Activated gamma-delta T cell (primary cell): ENCODE measurements around the gene THOC5.
"Not testable (repeated sequence)": the region's sequence is repeated elsewhere in the genome, so short reads cannot be mapped to it uniquely, and the experiment has no call there.

ENCODE experiments used
- DNase-seq: peaks from one replicate; lab custom pipeline; 2025; lab: John Stamatoyannopoulos, UW

Gene THOC5

DNA sequence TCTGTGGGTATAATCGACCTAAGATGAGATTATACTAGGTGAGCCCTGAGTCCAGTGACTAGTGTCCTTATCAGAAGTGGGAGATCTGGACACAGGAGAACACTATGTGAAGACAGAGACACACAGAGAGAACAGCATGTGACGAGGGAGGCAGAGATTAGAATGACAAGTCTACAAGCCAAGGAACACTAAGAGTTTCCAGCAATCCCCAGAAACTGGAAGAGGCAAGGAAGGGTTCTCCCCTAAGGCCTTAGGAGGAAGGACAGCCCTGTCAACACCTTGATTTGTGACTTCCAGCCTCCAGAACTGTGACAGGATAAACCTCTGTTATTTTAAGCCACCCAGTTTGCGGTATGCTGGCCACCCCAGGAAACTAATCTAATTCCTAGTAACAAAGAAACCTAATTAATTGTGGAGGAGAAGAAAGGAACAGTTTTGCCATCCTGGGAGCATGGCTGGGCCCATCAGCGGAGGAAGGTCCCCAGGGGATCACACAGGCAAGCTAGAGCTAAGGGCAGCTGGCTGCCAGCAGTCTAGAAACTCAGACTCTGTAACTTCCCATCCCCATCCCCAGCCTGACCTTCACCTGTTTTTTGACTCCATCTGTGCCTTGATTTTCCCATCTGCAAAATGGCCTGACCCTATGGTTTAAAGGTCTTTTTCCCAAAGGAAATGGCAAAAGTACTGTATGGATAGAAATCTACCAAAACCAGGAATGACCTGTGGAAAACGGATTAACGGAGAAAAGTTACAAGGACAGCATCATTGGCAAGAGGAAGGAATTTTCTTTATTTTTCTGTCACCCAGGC, 10.3 kb upstream of the THOC5 start:
- no peak for DNase-seq

GRCh38 chr22:29559853-29560252, 6.3 kb upstream of the THOC5 start:
- no peak for DNase-seq

DNA sequence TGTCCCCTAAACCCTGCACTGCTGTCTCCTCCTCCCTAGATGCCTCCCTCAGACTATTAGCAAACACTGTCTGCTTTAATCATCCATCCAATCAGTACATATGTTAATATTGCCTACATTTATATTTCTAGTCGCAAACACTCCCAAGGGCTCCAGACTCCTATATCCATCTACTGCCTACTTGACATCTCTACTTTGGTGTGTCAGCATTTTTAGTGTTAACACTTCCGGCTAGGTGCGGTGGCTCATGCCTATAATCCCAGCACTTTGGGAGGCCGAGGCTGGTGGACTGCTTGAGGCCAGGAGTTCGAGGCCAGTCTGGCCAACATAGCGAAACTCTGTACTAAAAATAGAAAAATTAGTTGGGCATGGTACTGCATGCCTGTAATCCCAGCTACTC, 5.5 kb upstream of the THOC5 start:
- no peak for DNase-seq

DNA sequence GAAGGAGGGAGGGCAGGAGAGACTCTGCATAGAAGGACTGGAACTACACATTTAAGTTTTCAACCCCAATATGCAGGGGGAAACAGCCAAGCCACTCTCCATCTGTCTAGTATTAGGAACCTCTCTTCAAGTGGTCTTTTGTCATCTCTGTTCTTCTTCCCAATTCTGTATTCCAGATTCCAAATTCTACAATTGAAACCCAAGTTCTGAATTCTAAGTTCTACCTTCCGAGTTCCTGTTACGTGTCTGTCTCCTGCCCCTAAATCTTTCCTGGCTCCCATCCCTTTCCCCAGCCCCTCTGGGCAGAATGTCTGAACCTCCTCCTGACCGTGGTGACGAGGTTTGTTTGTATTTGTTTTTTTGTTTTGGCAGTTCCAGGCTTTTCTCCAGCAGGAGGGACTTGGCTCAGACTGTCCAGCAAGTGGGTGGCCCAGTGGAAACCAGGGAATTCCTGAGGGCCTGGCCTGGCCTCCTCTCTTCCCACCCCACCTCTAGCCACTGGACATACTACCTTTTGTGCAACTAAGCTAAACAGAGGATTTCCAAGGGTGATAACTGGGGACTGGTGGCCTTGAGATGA, 1.6 kb upstream of the THOC5 start:
- no peak for DNase-seq

- DNase-seq, result not testable (repeated sequence)
These were observed 1.2 kb downstream of the THOC5 start for GRCh38 chr22:29552357-29552756.

GRCh38 chr22:29550005-29550404, 3.6 kb downstream of the THOC5 start:
- DNase-seq, result no peak

GRCh38 chr22:29545045-29545444, 8.5 kb downstream of the THOC5 start:
- DNase-seq, result not testable (repeated sequence)

DNA sequence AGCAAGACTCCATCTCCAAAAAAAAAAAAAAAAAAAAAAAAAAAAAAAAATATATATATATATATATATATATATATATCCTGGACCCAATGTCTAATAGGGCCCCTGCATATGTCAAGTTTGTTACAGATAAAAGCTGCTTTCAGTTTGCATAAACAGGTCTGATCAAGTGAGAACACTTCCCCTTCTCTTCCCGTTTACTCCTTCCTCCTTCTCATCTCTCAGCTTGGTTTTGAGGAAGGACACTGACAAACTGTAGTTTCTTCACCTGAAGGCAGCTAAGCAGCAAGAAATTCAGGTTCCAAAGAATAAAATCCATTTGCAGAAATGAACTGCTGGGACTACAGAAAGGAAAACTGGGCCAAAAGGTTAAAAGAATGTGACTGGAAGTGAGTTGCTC, 11.7 kb downstream of the THOC5 start:
- DNase-seq, result no peak

DNA sequence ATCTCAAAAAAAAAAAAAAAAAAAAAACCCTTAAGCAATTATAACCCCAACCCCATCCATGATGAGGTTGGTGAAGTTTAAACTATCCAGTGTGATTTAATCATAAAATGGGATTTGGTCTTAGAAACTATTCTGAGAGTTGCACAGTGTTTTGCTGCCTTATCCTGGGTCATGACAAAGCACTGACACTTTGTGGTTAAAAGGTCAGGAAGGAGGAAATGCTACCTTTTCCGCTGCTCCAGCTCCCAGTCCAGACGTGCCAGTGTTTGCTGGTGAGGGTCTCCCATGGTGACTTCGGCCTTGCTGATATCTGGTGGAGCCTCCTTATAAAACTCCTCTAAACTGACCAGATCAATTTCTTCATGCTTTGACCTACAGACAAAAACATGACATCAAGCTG, 14.5 kb downstream of the THOC5 start:
- no peak for DNase-seq

GRCh38 chr22:29536411-29536810, 17.1 kb downstream of the THOC5 start:
- DNase-seq, result no peak

DNA sequence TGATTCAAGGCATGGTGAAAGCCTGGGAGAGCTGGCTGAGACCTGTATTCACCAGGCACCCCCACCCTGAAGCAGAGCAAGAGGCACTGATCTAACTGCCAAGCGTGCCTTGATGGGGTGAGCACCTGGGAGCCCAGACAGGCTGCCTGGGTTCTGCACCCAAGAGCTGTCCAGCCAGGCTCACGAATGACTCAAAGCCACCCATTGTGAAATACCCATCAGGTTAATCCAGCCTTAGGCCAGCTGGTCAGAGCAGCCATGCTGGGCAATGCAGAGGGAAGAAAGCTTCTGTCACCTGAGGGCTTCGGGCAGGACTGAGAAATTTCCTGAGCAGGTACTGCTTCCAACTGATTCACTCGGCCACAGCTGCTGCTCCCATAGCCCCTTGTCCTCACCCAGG, 22.1 kb downstream of the THOC5 start:
- DNase-seq, result no peak

- DNase-seq, result no peak
These were observed 22.8 kb downstream of the THOC5 start for GRCh38 chr22:29530716-29531115.

DNA sequence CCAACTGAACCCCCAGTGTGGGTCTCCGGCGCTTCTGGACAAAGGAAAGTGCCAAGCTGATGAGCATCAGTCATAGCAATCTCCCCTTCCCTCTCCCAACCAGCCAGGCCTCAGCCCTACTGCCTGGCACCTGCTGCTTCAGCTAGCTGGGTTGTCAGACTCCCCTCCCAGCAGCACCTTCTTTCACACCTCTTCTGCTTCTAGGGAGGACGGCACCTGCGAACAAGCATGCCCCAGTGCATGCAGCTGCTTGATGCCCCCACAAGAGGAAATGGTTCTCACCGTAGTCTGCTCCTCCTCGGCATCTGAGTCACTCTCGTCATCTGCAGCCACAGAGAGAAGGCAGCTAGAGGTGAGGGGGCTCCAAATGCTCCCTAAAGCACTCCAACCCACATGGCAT, 25.4 kb downstream of the THOC5 start:
- DNase-seq, result no peak

DNA sequence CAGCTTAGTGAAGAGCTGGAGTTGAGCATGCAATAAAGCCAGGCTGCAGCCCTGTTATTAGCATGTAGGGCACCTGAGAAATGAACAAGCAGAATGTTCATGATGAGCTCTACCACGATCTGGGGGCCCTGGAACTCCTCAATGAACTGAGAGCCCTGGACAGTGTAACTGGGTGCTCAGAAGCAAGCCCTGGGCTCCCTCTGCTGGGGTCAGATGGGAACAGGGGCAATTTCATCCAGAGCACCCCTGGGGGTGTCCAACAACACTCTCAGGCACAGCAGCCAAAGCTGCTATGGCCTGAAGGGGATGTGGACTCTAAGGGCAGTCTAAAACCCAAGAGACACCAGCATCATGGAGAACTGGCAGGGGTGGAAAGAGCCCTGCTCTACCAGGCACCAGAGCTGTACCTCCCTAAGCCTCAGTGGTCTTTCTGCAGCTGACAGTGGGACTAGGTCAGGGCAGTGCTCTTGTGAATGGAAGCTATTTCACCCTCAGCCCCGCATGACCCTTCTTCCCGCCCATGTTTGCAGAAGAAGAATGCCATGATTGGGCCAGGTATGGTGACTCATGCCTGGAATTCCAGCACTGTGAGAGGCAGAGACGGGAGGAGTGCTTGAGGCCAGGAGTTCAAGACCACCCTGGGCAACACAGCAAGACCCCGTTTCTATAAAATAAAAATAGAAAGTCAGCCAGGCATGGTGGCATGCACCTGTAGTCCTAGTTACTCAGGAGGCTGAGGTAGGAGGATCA, 28.9 kb downstream of the THOC5 start:
- DNase-seq, result no peak

- DNase-seq, result no peak
These were observed 29.8 kb downstream of the THOC5 start for GRCh38 chr22:29523761-29524160.

DNA sequence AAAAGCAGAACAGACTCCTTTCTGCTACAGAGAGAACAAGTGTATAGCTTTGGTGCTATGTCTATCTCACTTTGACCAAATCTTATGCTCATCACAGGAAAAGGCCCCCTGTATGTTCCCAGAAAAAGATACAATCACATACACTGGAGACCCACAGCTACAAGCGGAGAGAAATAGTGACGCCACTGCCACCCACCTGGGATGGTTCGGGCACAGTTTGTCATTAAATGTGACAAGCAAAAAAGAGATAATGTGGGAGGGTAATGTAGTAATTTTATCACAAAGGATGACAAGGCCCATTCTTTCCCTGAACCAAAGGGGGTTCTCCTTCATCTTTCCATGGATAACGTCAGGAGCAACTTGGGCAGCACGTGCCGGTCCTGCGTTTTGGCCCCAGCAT, 32.0 kb downstream of the THOC5 start:
- no peak for DNase-seq

DNA sequence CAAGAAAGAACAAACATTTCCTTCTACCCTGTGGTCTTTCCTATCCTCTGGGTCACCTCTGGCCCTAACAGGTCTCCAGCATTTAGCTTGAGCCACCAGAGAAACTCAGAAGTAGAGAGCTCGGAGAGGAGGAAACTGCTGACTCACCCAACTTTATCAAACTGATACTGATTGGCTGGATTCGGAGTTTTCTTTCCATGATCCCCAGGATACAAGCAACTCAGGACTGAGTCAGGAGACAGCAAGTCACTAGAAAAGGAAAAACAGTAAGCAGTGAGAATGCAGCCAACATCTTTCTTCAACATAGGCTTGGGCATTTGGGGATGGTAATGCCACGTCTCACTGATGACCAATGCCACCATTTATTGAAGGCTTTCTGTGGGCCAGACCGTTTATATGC, 32.7 kb downstream of the THOC5 start:
- DNase-seq, result no peak

DNA sequence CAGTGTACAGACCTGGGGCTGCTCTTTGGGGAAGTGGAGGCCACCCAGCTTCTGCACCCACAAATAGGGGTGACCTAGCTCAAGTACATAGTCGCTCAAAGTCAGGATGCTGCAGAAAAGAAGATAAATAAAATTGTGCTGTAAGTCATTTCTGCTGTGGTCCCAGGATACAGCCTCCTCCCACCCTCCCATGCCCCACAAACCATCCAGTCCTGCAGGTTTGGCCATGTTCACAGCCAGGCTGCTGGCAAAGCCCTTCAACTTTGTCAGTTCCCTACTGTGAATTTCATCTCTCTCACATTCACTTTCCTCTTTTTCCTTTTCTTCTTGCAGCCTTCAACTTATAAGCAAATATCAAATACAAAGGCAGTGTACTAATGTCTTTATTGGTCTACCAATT, 33.6 kb downstream of the THOC5 start:
- DNase-seq, result no peak

DNA sequence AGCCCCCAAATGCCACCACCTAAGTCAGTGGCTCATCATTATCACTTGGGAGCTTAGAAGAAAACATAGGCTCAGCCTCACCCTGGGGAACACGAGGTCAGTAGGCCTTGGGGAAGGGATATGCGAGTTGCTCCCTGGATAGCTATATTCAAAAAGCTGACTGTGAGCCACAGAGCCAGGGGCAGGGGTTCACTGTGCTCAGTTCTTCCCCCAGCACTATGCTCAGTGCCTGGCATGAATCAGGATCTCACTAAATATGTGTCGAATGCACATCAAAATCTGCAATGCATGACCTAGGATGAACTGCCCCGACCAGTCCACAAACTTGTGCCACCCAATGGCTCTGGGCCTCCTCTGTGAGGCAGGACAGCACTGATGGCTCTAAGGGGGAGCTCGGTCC, 35.1 kb downstream of the THOC5 start:
- DNase-seq, result no peak

DNA sequence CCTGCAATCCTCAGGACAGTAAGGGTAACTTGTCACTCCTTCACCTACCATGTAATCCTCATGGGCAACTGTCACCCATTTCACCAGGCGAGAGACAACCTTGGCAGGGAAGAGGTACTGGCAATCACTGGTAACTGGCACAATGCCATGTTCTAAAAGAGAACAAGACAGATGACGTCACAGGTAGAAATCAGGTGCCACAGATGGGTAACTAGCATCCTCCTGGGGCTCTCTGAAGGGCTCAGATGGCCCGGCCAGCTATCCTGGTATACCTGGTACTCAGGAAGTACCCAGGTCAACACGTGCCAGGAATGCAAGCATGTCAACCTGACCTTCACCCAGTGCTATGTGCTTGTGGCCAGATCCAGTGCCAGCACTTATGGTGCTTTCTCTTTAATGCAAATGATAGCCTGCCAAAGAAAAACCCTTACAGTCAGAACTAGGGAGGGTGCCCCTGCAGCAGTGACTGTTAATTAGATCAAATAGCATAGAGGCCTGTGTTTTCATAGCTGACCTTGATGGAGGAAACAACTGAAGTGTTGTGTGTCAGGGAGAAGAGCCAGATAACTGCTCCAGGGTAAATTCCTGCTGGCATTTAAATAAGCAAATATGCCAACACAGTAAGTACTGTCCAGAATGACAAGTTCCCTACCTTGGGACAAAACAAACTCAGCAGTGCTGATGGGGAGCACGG, 36.2 kb downstream of the THOC5 start:
- no peak for DNase-seq

- DNase-seq, result no peak
These were observed 41.5 kb downstream of the THOC5 start for GRCh38 chr22:29512031-29512430.

- no peak for DNase-seq
These were observed 42.3 kb downstream of the THOC5 start for GRCh38 chr22:29511126-29511862.
